IMR-90 (cell line): ENCODE results near the gene IGFBP5. TPM values are rescaled to one million over a fixed set of nuclear protein-coding genes. Genes with fewer than 3 reads are reported as not detected.

Source experiments
- ATAC-seq: fragments of 200-7000 bp; cut with Tn5 transposase; 2 replicates; pipeline ENCODE4 v1.9.1; 2020; ENCODE audit warnings: low read depth, mild to moderate bottlenecking, moderate library complexity
- BruUV-seq: library from RNA; stranded (reverse); fragments of 400-500 nt; replicated peaks from 2 replicates; lab custom pipeline; 2021; lab: Mats Ljungman, UMichigan
- CTCF ChIA-PET: fragments of 300-600 bp; formaldehyde crosslinking; extraction: SDS; loops from one replicate; lab custom pipeline; 2021; ENCODE audit warnings: antibody characterized with exemption; lab: Yijun Ruan, JAX
- POLR2A ChIA-PET: fragments of 300-600 bp; sonication (Branson Sonifier 250); formaldehyde crosslinking; loops from one replicate; lab custom pipeline; 2022; ENCODE audit warnings: antibody characterized with exemption; ENCODE audit not compliant: unreplicated experiment; lab: Charles Lee
- DNase-seq: peaks from one replicate; pipeline ENCODE4 v3.0.0; 2013
- H2AFZ ChIP-seq: replicated peaks from 2 replicates; pipeline ENCODE3; 2013; ENCODE audit warnings: low read length, mild to moderate bottlenecking; ENCODE audit not compliant: poor library complexity
- H2AK5ac ChIP-seq: 2 replicates; pipeline ENCODE4 v1.6.1; 2013; ENCODE audit warnings: low read depth, low read length, inconsistent platforms
- H2AK9ac ChIP-seq: replicated peaks from 2 replicates; pipeline ENCODE3; 2013; ENCODE audit warnings: mild to moderate bottlenecking, low read depth, low read length, moderate library complexity; ENCODE audit not compliant: poor library complexity
- H2BK120ac ChIP-seq: 2 replicates; pipeline ENCODE4 v1.6.1; 2013; ENCODE audit warnings: low read depth, low read length, inconsistent platforms
- H2BK15ac ChIP-seq: 3 replicates; pipeline ENCODE4 v1.6.1; 2013; ENCODE audit warnings: low read depth, low read length, inconsistent platforms
- H2BK20ac ChIP-seq: 2 replicates; pipeline ENCODE4 v1.6.1; 2013; ENCODE audit warnings: low read depth, mild to moderate bottlenecking, inconsistent platforms, low read length, moderate library complexity
- H2BK5ac ChIP-seq: 2 replicates; pipeline ENCODE4 v1.6.1; 2013; ENCODE audit warnings: mild to moderate bottlenecking, low read depth, low read length, inconsistent platforms; ENCODE audit not compliant: poor library complexity, severe bottlenecking
- H3K14ac ChIP-seq: replicated peaks from 2 replicates; pipeline ENCODE4 v1.6.1; 2013; ENCODE audit warnings: low read depth, low read length, inconsistent platforms
- H3K18ac ChIP-seq: 2 replicates; pipeline ENCODE4 v1.6.1; 2013; ENCODE audit warnings: low read depth, low read length, control low read depth
- H3K23ac ChIP-seq: 2 replicates; pipeline ENCODE4 v1.6.1; 2013; ENCODE audit warnings: low read depth, low read length, inconsistent platforms
- H3K27ac ChIP-seq: 2 replicates; pipeline ENCODE4 v1.5.1; 2013; ENCODE audit warnings: mild to moderate bottlenecking, control low read depth, low read length; ENCODE audit not compliant: insufficient read depth
- H3K27me3 ChIP-seq: 2 replicates; pipeline ENCODE4 v1.6.1; 2013; ENCODE audit warnings: low read length; ENCODE audit not compliant: control insufficient read depth, insufficient read depth
- H3K36me3 ChIP-seq: 2 replicates; pipeline ENCODE4 v1.6.1; 2013; ENCODE audit warnings: low read length, mixed read lengths; ENCODE audit not compliant: control insufficient read depth, insufficient read depth
- H3K4ac ChIP-seq: 2 replicates; pipeline ENCODE4 v1.6.1; 2013; ENCODE audit warnings: low read depth, low read length, inconsistent platforms
- H3K4me1 ChIP-seq: 2 replicates; pipeline ENCODE4 v1.6.1; 2013; ENCODE audit warnings: low read length, mixed read lengths; ENCODE audit not compliant: control insufficient read depth, insufficient read depth
- H3K4me2 ChIP-seq: 2 replicates; pipeline ENCODE4 v1.6.1; 2013; ENCODE audit warnings: low read depth, mild to moderate bottlenecking, control low read depth, low read length, moderate library complexity
- H3K4me3 ChIP-seq: 2 replicates; pipeline ENCODE4 v1.5.1; 2013; ENCODE audit warnings: low read depth, mild to moderate bottlenecking, control low read depth, low read length, moderate library complexity; ENCODE audit not compliant: insufficient read depth
- H3K56ac ChIP-seq: 2 replicates; pipeline ENCODE4 v1.6.1; 2013; ENCODE audit warnings: low read length, inconsistent platforms; ENCODE audit not compliant: insufficient read depth; ENCODE audit errors: extremely low read depth
- H3K79me1 ChIP-seq, 2 experiments: 2 replicates each; pipeline ENCODE4 v1.6.1; 2013; ENCODE audit warnings: low read length in 2 of 2, inconsistent platforms in 1 of 2, low read depth in 1 of 2
- H3K9ac ChIP-seq: 2 replicates; pipeline ENCODE4 v1.6.1; 2013; ENCODE audit warnings: low read depth, low read length, control low read depth
- H3K9me1 ChIP-seq: 2 replicates; pipeline ENCODE4 v1.6.1; 2013; ENCODE audit warnings: low read length, inconsistent platforms; ENCODE audit not compliant: insufficient read depth
- H3K9me3 ChIP-seq: 2 replicates; pipeline ENCODE4 v1.6.1; 2013; ENCODE audit warnings: low read length; ENCODE audit not compliant: control insufficient read depth, insufficient read depth
- H4K20me1 ChIP-seq: 2 replicates; pipeline ENCODE4 v1.6.1; 2013; ENCODE audit warnings: low read length, inconsistent platforms; ENCODE audit not compliant: insufficient read depth
- H4K5ac ChIP-seq: 2 replicates; pipeline ENCODE4 v1.6.1; 2013; ENCODE audit warnings: mild to moderate bottlenecking, low read depth, low read length, control low read depth
- H4K8ac ChIP-seq, 2 experiments: 2 replicates each; pipeline ENCODE4 v1.6.1; 2013; ENCODE audit warnings: low read depth in 2 of 2, low read length in 2 of 2, control low read depth in 1 of 2, inconsistent platforms in 1 of 2
- H4K91ac ChIP-seq: 2 replicates; pipeline ENCODE4 v1.6.1; 2013; ENCODE audit warnings: low read depth, low read length, inconsistent platforms; ENCODE audit not compliant: insufficient read depth
- BHLHE40 ChIP-seq: fragments of 150-350 bp; IDR thresholded peaks from 2 replicates; pipeline ENCODE4 v1.6.1; 2016; ENCODE audit warnings: mild to moderate bottlenecking, low read depth, low read length
- CEBPB ChIP-seq: IDR thresholded peaks from 2 replicates; pipeline ENCODE4 v1.6.1; 2012; ENCODE audit warnings: low read depth, low read length, improper control_type of control experiment
- CHD1 ChIP-seq: IDR thresholded peaks from 2 replicates; pipeline ENCODE4 v1.6.1; 2012; ENCODE audit warnings: low read depth, low read length, improper control_type of control experiment
- CTCF ChIP-seq: conservative IDR thresholded peaks from 2 replicates; pipeline ENCODE4 v1.5.1; 2012; ENCODE audit warnings: mild to moderate bottlenecking, low read depth, low read length, improper control_type of control experiment
- FOS ChIP-seq: fragments of 150-350 bp; IDR thresholded peaks from 2 replicates; pipeline ENCODE4 v1.6.1; 2016; ENCODE audit warnings: low read depth, low read length
- MAFK ChIP-seq: IDR thresholded peaks from 2 replicates; pipeline ENCODE4 v1.6.1; 2012; ENCODE audit warnings: low read depth, low read length, improper control_type of control experiment
- MAZ ChIP-seq: IDR thresholded peaks from 2 replicates; pipeline ENCODE4 v1.6.1; 2012; ENCODE audit warnings: low read depth, mild to moderate bottlenecking, low read length, improper control_type of control experiment, moderate library complexity, borderline replicate concordance
- MXI1 ChIP-seq: IDR thresholded peaks from 2 replicates; pipeline ENCODE4 v1.6.1; 2012; ENCODE audit warnings: low read depth, mild to moderate bottlenecking, low read length, moderate library complexity, borderline replicate concordance
- NFE2L2 ChIP-seq: fragments of 150-350 bp; IDR thresholded peaks from 2 replicates; pipeline ENCODE4 v1.6.1; 2016; ENCODE audit warnings: low read depth, mild to moderate bottlenecking, low read length
- POLR2A ChIP-seq: IDR thresholded peaks from 2 replicates; pipeline ENCODE4 v1.6.1; 2012; ENCODE audit warnings: mild to moderate bottlenecking, low read depth, low read length
- RAD21 ChIP-seq: IDR thresholded peaks from 2 replicates; pipeline ENCODE4 v1.6.1; 2012; ENCODE audit warnings: low read length, improper control_type of control experiment
- RCOR1 ChIP-seq: IDR thresholded peaks from 2 replicates; pipeline ENCODE4 v1.6.1; 2012; ENCODE audit warnings: mild to moderate bottlenecking, low read length, improper control_type of control experiment; ENCODE audit not compliant: insufficient replicate concordance
- RFX5 ChIP-seq: IDR thresholded peaks from 2 replicates; pipeline ENCODE4 v1.8.0; 2012; ENCODE audit warnings: low read depth, mild to moderate bottlenecking, low read length, moderate library complexity
- SMC3 ChIP-seq: fragments of 150-350 bp; IDR thresholded peaks from 2 replicates; pipeline ENCODE4 v1.6.1; 2016; ENCODE audit warnings: low read depth, mild to moderate bottlenecking, antibody characterized with exemption, low read length, moderate library complexity
- WGBS, 2 experiments: methylation state at CpG; one replicate each; pipeline versions ENCODE4 v1.1.5 to v1.1.7; 2013; ENCODE audit warnings: missing lambda C conversion rate in 2 of 2; ENCODE audit not compliant: insufficient read length in 1 of 2; ENCODE audit errors: extremely low coverage in 2 of 2; 5-methylcytosine and 5-hydroxymethylcytosine counted together
- dilution Hi-C: fragments of 300-500 bp; cut with HindIII; formaldehyde crosslinking; loops from one replicate; pipeline ENCODE4 v1.14.3; 2018; ENCODE audit warnings: low sequenced_read_pairs; ENCODE audit not compliant: unreplicated experiment
- in situ Hi-C: fragments of 300-500 bp; cut with MboI; formaldehyde crosslinking; loops from 3 replicates; pipeline ENCODE4 v1.14.3; 2019; ENCODE audit warnings: low sequenced_read_pairs, inconsistent platforms, mixed read lengths
- intact Hi-C: fragments of 100-400 bp; cut with micrococcal nuclease; formaldehyde crosslinking; loops from 2 replicates; pipeline ENCODE4 v1.10.0; 2022
- polyA plus RNA-seq, 3 experiments: library from polyadenylated mRNA; depleted of rRNA; stranded (reverse); fragments of >200 nt; gene quantifications; 2 replicates each; pipeline ENCODE4 v1.2.3, GENCODE V29; 2012; ENCODE audit warnings: low replicate concordance in 1 of 3
- total RNA-seq: library from RNA; depleted of rRNA; stranded (reverse); fragments of >200 nt; gene quantifications from 2 replicates; pipeline ENCODE4 v1.2.3, GENCODE V29; 2012
- TF ChIP-seq, protein P1 (sequence below): fragments of 150-350 bp; IDR thresholded peaks from 2 replicates; pipeline ENCODE4 v1.6.1; 2016; ENCODE audit warnings: low read depth, mild to moderate bottlenecking, low read length, moderate library complexity, borderline replicate concordance

Gene IGFBP5
- total and polyA plus RNA-seq, 2 of the 4 experiments (the other 2 are of a cell fraction), result 392 to 1,339 TPM

DNA sequence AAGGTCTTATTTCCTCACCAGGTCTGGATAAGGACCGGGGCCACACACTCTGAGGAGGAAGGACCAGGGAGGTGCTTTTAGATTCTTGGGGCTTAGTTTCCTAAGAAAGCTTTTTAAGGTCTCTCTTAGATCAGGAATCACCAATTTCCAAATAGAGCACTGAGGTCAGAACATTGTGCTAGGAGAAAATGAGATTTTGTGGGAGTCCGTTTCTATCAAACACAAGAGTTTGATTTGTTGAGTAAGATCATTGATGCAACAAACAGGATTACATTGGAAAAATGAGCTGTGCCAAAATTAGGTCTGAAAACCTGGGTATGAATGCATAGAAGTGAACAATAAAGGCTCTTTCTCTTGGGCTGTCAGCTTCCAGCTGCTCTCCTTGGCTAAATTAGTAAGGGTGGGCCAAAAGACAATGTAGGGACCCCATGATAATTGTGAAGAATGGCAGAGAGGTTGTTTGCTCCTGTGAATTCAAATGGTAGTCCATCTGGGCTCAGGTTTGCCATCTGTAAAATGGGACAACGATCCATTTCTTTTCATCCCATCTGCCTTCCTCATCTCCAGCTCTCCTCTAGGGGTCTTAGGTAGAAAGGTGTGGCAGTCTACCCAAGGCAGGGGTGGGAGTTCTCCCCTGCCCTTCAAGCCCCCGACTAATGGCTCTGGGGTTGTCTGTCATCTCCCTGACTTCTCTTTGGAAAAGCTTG lies 42.1 kb downstream of the IGFBP5 start:
- Histone ChIP-seq H2AFZ (no peak overlapping the region), H3K4me1 (peaks cover 26% of the 10 kb centered on the region; the same call in 1 of the 2 replicates), H3K56ac (no peak overlapping the region), H2BK15ac (no peak overlapping the region), H3K9me1 (peaks cover 4% of the 10 kb centered on the region), H3K79me1 (no peaks in the 10 kb centered on the region), H3K9me3 (no peaks in the 10 kb centered on the region), H3K4me3 (no peak overlapping the region), H3K27ac (peak overlapping the region; percentile 95; the same call in 1 of the 2 replicates), H4K5ac (peak overlapping the region; percentile 73; the same call in 1 of the 2 replicates), H3K36me3 (no peaks in the 10 kb centered on the region), H2BK20ac (no peak overlapping the region), H2BK5ac (no peak overlapping the region), H3K18ac (peak overlapping the region; percentile 71; the same call in 1 of the 2 replicates), H3K4me2 (no peak overlapping the region; the same call in 1 of the 2 replicates), H2BK120ac (no peak overlapping the region), H2AK5ac (no peak overlapping the region), H4K20me1 (no peaks in the 10 kb centered on the region), H3K14ac (no peak overlapping the region), H3K9ac (no peak overlapping the region), H4K91ac (no peak overlapping the region), H2AK9ac (no peak overlapping the region), H3K23ac (no peak overlapping the region), H3K27me3 (peaks cover 1% of the 10 kb centered on the region), H4K8ac (0 out of 4 replicates have a peak overlapping the region, but pooled peaks of 1 of the 2 experiments have one; percentile 10), H3K4ac (no peak overlapping the region)
- BruUV-seq, result no TSS peak
- no peak for TF ChIP-seq SMC3
- no peak for TF ChIP-seq NFE2L2
- TF ChIP-seq MXI1, result no peak
- no peak for TF ChIP-seq CHD1
- no peak for TF ChIP-seq FOS
- TF ChIP-seq RCOR1, result no peak
- no peak for TF ChIP-seq RAD21
- TF ChIP-seq POLR2A, result no peak
- TF ChIP-seq, protein P1, sequence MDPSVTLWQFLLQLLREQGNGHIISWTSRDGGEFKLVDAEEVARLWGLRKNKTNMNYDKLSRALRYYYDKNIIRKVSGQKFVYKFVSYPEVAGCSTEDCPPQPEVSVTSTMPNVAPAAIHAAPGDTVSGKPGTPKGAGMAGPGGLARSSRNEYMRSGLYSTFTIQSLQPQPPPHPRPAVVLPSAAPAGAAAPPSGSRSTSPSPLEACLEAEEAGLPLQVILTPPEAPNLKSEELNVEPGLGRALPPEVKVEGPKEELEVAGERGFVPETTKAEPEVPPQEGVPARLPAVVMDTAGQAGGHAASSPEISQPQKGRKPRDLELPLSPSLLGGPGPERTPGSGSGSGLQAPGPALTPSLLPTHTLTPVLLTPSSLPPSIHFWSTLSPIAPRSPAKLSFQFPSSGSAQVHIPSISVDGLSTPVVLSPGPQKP, result no peak
- no peak for TF ChIP-seq MAZ
- TF ChIP-seq CEBPB, result no peak
- TF ChIP-seq MAFK, result no peak
- TF ChIP-seq CTCF, result no peak
- no peak for TF ChIP-seq BHLHE40
- TF ChIP-seq RFX5, result no peak
- no CpG with 5 or more reads among the region's 4 CpGs for WGBS, 2 experiments
- in situ Hi-C loops (no loop called here), intact Hi-C loops (loop anchor here (5.0 kb wide), 1 partner anchor 66 kb away; no protein-coding TSS in a partner anchor), dilution Hi-C loops (loop anchor here (25.0 kb wide), 1 partner anchor 141 kb away; no protein-coding TSS in a partner anchor)
- CTCF ChIA-PET, result interaction anchor here (0.6 to 1.3 kb wide), 2 partner anchors 124 to 134 kb away, joined by 4 to 6 read pairs; no protein-coding TSS in a partner anchor
- no peak for DNase-seq
- POLR2A ChIA-PET, result no interaction called here
- no peak for ATAC-seq
